ENCODE measurements around the gene GRWD1. TPM values are rescaled to one million over a fixed set of nuclear protein-coding genes. Genes with fewer than 3 reads are reported as not detected.

GRWD1 gene
- total and polyA plus RNA-seq, 10 of the 15 experiments (the other 5 are each of a cell fraction or from before 2014, with no cell fraction given): 1.4 to 103 (median 30.7) TPM

DNA sequence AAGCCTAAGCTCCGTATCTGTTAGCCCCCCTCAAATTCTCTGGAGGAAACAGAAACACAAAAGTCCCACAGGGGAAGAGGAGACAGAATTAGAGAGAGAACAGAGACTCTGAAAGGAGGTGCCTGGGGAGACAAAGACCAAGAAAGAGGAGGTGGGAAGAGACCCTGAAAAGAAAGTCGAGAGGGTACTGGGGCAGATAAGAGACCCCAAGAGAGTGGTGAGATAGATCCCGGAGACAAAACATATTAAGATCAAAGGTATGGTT, 915 bp upstream of the GRWD1 start:
- TF ChIP-seq WRNIP1 (IDR thresholded peaks at IDR 0.05; ENCODE audit: borderline replicate concordance, low read depth, low read length) (no peak), SMAD1 (IDR thresholded peaks at IDR 0.05; ENCODE audit: low read depth, partially characterized antibody) (no peak), RB1 (IDR thresholded peaks at IDR 0.05; ENCODE audit: borderline replicate concordance) (no peak), CHD2 (IDR thresholded peaks at IDR 0.05; ENCODE audit: borderline replicate concordance, low read depth, low read length) (no peak), TCF3 (IDR thresholded peaks at IDR 0.05; ENCODE audit: borderline replicate concordance, insufficient read depth, low read depth, low read length) (no peak), MTA3 (IDR thresholded peaks at IDR 0.05; ENCODE audit: borderline replicate concordance, low read length) (no peak), MEF2B (IDR thresholded peaks at IDR 0.05; ENCODE audit: partially characterized antibody, poor library complexity, severe bottlenecking) (no peak), MYC (IDR thresholded peaks at IDR 0.05; ENCODE audit: insufficient read depth, insufficient read length, insufficient replicate concordance, low read length, severe bottlenecking) (no peak), NFXL1 (IDR thresholded peaks at IDR 0.05; ENCODE audit: borderline replicate concordance) (no peak), BMI1 (IDR thresholded peaks at IDR 0.05; ENCODE audit: borderline replicate concordance) (no peak), CREB1 (IDR thresholded peaks at IDR 0.05; ENCODE audit: low read depth) (no peak), MXI1 (IDR thresholded peaks at IDR 0.05; ENCODE audit: low read depth, low read length) (no peak), EED (IDR thresholded peaks at IDR 0.05; ENCODE audit: low read depth) (no peak), SREBF1 (IDR thresholded peaks at IDR 0.05; ENCODE audit: low read length) (no peak), CHD1 (IDR thresholded peaks at IDR 0.05; ENCODE audit: low read depth, low read length) (no peak), HDGF (IDR thresholded peaks at IDR 0.05) (no peak)
- TF ChIP-seq, protein P1, sequence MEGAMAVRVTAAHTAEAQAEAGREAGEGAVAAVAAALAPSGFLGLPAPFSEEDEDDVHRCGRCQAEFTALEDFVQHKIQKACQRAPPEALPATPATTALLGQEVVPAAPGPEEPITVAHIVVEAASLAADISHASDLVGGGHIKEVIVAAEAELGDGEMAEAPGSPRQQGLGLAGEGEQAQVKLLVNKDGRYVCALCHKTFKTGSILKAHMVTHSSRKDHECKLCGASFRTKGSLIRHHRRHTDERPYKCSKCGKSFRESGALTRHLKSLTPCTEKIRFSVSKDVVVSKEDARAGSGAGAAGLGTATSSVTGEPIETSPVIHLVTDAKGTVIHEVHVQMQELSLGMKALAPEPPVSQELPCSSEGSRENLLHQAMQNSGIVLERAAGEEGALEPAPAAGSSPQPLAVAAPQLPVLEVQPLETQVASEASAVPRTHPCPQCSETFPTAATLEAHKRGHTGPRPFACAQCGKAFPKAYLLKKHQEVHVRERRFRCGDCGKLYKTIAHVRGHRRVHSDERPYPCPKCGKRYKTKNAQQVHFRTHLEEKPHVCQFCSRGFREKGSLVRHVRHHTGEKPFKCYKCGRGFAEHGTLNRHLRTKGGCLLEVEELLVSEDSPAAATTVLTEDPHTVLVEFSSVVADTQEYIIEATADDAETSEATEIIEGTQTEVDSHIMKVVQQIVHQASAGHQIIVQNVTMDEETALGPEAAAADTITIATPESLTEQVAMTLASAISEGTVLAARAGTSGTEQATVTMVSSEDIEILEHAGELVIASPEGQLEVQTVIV (IDR thresholded peaks at IDR 0.05; ENCODE audit: borderline replicate concordance, partially characterized antibody): no peak
- TF ChIP-seq, protein P2, sequence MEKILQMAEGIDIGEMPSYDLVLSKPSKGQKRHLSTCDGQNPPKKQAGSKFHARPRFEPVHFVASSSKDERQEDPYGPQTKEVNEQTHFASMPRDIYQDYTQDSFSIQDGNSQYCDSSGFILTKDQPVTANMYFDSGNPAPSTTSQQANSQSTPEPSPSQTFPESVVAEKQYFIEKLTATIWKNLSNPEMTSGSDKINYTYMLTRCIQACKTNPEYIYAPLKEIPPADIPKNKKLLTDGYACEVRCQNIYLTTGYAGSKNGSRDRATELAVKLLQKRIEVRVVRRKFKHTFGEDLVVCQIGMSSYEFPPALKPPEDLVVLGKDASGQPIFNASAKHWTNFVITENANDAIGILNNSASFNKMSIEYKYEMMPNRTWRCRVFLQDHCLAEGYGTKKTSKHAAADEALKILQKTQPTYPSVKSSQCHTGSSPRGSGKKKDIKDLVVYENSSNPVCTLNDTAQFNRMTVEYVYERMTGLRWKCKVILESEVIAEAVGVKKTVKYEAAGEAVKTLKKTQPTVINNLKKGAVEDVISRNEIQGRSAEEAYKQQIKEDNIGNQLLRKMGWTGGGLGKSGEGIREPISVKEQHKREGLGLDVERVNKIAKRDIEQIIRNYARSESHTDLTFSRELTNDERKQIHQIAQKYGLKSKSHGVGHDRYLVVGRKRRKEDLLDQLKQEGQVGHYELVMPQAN (conservative IDR thresholded peaks at IDR 0.05): no peak
- TF ChIP-seq, protein P3, sequence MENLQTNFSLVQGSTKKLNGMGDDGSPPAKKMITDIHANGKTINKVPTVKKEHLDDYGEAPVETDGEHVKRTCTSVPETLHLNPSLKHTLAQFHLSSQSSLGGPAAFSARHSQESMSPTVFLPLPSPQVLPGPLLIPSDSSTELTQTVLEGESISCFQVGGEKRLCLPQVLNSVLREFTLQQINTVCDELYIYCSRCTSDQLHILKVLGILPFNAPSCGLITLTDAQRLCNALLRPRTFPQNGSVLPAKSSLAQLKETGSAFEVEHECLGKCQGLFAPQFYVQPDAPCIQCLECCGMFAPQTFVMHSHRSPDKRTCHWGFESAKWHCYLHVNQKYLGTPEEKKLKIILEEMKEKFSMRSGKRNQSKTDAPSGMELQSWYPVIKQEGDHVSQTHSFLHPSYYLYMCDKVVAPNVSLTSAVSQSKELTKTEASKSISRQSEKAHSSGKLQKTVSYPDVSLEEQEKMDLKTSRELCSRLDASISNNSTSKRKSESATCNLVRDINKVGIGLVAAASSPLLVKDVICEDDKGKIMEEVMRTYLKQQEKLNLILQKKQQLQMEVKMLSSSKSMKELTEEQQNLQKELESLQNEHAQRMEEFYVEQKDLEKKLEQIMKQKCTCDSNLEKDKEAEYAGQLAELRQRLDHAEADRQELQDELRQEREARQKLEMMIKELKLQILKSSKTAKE (IDR thresholded peaks at IDR 0.05; ENCODE audit: low read depth, poor library complexity, severe bottlenecking): no peak
- SMC1A ChIA-PET (ENCODE audit: uncharacterized antibody, unreplicated experiment): interaction anchor here (0.8 to 1.8 kb wide), 4 partner anchors 25 to 131 kb away, joined by 3 to 8 read pairs (median 4); partner anchors contain the start of gene KDELR1
- intact Hi-C loops (cut with micrococcal nuclease; ENCODE audit: unreplicated experiment) (loop anchor here (1.0 kb wide), 1 partner anchor 94 kb away; no protein-coding TSS in a partner anchor), in situ Hi-C loops (cut with MboI) (no loop called here)
- H3K79me2 ChIP-seq (ENCODE audit: control insufficient read depth, insufficient read depth, low read length): peaks cover 17% of the 10 kb centered on the region
- H3K9ac ChIP-seq (ENCODE audit: control insufficient read depth, insufficient read depth, low read length): peak overlapping the region; percentile 79
- peaks cover 0 to 1% of the 10 kb centered on the region in 2 experiments; a peak in 1 of 4 replicates for H3K27me3 ChIP-seq (replicated peaks in 1 of 2; ENCODE audit: control insufficient read depth in 2 of 2, insufficient read depth in 2 of 2, low read length in 1 of 2)
- H4K20me1 ChIP-seq (ENCODE audit: control insufficient read depth, insufficient read depth): no peaks in the 10 kb centered on the region
- no peak for DNase-seq (ENCODE audit: low read depth, low spot score)
- RAD21 ChIA-PET (ENCODE audit: unreplicated experiment): interaction anchor here (0.5 to 1.7 kb wide), 5 partner anchors 45 to 139 kb away, joined by 3 to 10 read pairs (median 4); partner anchors contain the start of gene KDELR1
- H3K4me1 ChIP-seq (ENCODE audit: control insufficient read depth, insufficient read depth, low read length): peaks cover 25% of the 10 kb centered on the region
- ATAC-seq: no peak
- peak overlapping the region; percentile 88 for H3K4me2 ChIP-seq (ENCODE audit: control insufficient read depth, insufficient read depth)
- peak overlapping the region; percentile 84 for H2AFZ ChIP-seq (ENCODE audit: control insufficient read depth, low read depth, low read length)
- POLR2A ChIA-PET: interaction anchor here (0.6 to 1.0 kb wide), 3 partner anchors 23 to 81 kb away, joined by 3 to 8 read pairs (median 4); partner anchors contain the start of genes SYNGR4 and TMEM143
- peaks cover 2 to 8% of the 10 kb centered on the region in 2 experiments for H3K36me3 ChIP-seq (ENCODE audit: control insufficient read depth in 2 of 2, insufficient read depth in 2 of 2, low read length in 1 of 2)
- no peak for FAIRE-seq
- CTCF ChIA-PET: interaction anchor here (0.6 to 3.3 kb wide), 5 partner anchors 24 to 1408 kb away, joined by 3 to 18 read pairs (median 4); partner anchors contain the start of gene KDELR1
- 0% methylated on average over 3 of the region's 3 CpGs for WGBS (ENCODE audit: insufficient coverage, insufficient replicate concordance, low lambda C conversion rate, missing lambda C conversion rate)
- H3K9me3 ChIP-seq (replicated peaks; ENCODE audit: control insufficient read depth, insufficient read depth, low read length): no peaks in the 10 kb centered on the region
- no peak overlapping the region for H3K27ac ChIP-seq (ENCODE audit: control insufficient read depth, insufficient read depth)
- H3K4me3 ChIP-seq: peak overlapping the region; percentile 87
- BruUV-seq (replicated peaks): TSS peak; percentile 88

Data from GM12878 (cell line).